Posterior vena cava (tissue), 2 donors: ENCODE results near the gene ARRB2. TPM values are rescaled to one million over a fixed set of nuclear protein-coding genes. Genes with fewer than 3 reads are reported as not detected.

Experiments used
- DNase-seq: peaks from one replicate; pipeline ENCODE4 v3.0.0-alpha.2; 2020; ENCODE audit warnings: low spot score
- intact Hi-C, 2 donors: fragments of 100-400 bp; cut with DNase I; formaldehyde crosslinking; loops; one replicate each; pipeline versions ENCODE4 v1.14.1 to v1.14.2; 2022 to 2023
- total RNA-seq, 2 donors: library from RNA; stranded (reverse); fragmentation: NEBNext Ultra II Directional; extraction: Animal tissue kit (Norgen Biotek cat#: 25700); gene quantifications; one replicate each; pipeline ENCODE4 v1.2.1, GENCODE V29; 2021
- donor health status: DM: yes; HTN: yes; CAD: no.
- donor health status: DM: yes; HTN: yes; CAD: no.

The ARRB2 gene
- total RNA-seq, 2 donors from 2014 or later = 50.7 to 63.8 TPM

- intact Hi-C loops = no loop called here
- no peak for DNase-seq
Measured at GRCh38 chr17:4743898-4744297, 33.5 kb downstream of the ARRB2 start.

GRCh38 chr17:4744999-4745969, 34.9 kb downstream of the ARRB2 start:
- intact Hi-C loops = no loop called here
- DNase-seq = no peak

GRCh38 chr17:4747847-4748246, 37.4 kb downstream of the ARRB2 start:
- intact Hi-C loops = no loop called here
- no peak for DNase-seq

DNA sequence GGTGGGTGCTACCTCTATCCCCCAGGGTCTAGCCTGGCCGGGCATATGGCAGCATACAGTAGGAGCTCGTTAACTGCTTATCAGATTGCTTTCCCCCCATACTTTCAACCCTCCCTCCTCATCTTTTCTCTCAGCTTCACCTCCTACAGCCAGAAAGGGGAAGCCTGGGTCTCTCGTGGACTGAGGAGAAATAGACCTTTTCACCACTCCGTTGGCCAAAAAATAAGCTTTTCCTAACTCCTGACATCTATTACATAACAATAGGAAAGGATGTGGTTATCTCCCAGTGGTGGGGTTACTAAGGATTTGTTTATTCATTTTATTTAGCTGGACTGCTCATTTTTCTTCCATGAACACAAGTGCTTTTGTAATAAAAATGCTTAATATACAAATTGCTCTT, 38.3 kb downstream of the ARRB2 start:
- no peak for DNase-seq
- intact Hi-C loops = no loop called here

- DNase-seq = no peak
- intact Hi-C loops = no loop called here
Measured at GRCh38 chr17:4750606-4751005, 40.2 kb downstream of the ARRB2 start.

GRCh38 chr17:4751932-4752331, 41.5 kb downstream of the ARRB2 start:
- no peak for DNase-seq
- intact Hi-C loops = no loop called here

DNA sequence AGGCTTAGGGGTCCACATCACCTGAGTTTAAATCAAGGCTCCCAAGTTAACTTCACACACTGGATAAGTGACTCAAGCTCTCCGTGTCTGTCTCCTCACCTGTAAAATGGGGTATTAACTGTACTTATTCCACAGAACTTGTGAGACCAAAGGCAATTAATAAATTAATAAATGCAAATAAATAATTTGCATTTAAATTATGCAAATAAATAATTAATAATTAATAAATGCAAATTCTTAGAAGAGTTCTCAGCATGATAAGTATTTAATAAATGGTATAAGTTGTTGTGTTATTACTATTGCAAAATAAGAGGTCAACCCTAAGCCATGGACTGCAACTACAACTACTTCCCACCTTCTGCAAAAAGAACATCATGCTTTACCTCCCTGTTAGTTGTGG, 43.0 kb downstream of the ARRB2 start:
- intact Hi-C loops = no loop called here
- no peak for DNase-seq

- no peak for DNase-seq
- intact Hi-C loops = no loop called here
Measured at GRCh38 chr17:4759776-4760236, 49.4 kb downstream of the ARRB2 start.

DNA sequence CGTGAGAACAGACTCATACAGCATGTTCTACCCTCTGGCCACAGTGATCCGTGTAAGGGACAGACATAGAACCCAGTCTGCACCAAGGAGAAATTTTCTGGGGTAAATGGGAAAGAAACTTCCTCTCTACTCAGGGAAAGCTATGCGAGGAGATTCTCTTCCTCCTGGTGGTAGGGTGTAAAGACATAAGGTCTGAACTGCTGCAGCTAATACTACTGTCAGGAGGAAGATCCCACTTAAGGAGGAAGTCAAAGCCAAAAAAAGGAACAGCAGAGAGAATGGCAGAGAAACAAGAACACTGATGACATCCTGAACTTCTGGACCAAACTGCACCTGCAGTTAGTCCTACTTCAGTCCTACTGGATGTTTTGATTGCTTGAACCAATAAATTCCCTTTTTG, 54.2 kb downstream of the ARRB2 start:
- intact Hi-C loops = no loop called here
- no peak for DNase-seq

- DNase-seq = no peak
- intact Hi-C loops = no loop called here
Measured at GRCh38 chr17:4766201-4766600, 55.8 kb downstream of the ARRB2 start.

- intact Hi-C loops = no loop called here
- DNase-seq = no peak
Measured at GRCh38 chr17:4766723-4767122, 56.3 kb downstream of the ARRB2 start.

DNA sequence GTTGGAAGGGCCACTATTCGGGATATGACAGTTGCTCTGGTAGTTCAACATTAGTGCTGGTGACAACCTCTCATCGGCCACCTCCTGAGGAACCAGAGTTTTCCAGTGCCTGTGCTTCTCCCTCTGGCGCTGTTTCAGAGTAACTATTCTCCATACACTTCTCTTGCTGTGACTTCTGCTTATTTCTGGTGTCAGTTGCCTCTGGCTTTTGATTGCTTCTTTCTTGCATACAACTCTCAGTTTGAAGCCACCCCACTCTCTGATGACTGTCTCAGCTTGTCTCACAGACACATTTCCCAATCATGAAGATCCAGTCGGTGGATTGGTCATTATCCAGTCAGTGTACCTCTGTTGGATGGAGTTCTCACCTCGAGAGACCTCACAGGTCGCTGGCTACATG, 57.9 kb downstream of the ARRB2 start:
- no peak for DNase-seq
- intact Hi-C loops = no loop called here

DNA sequence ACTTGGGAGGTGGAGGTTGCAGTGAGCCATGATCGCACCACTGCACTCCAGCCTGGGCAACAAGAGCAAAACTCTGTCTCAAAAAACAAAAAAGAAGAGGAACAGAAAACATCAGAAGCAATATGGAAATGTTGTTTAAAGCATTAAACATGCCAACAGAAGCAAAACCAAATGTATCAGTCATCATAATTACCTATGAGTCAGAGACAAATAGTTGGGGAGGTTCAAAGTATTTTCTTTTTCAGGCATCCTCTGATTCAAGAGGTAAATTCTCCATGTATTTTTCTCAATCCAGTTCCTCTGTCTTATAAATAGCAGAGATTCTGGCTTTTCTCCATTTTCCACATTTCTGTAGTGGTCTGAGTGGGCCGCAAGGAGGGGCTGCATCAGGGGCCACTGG, 59.2 kb downstream of the ARRB2 start:
- intact Hi-C loops = no loop called here
- no peak for DNase-seq

Other genes starting within 250 kb of the ARRB2 start
- gene SPNS2, start 211.8 kb upstream of the ARRB2 start, total RNA-seq = 10 to 100 TPM; 16.2 to 20.9 TPM
- 10 to 100 TPM; 37.9 to 41.0 TPM for gene MYBBP1A, start 155.2 kb upstream of the ARRB2 start, total RNA-seq
- gene GGT6, start 150.1 kb upstream of the ARRB2 start, total RNA-seq = not detected
- 1 to 10 TPM; 2.0 to 3.0 TPM for gene SMTNL2, start 126.1 kb upstream of the ARRB2 start, total RNA-seq
- gene ALOX15, start 69.0 kb upstream of the ARRB2 start, total RNA-seq = not detected
- gene PELP1, start 6.5 kb upstream of the ARRB2 start, total RNA-seq = 10 to 100 TPM; 33.3 to 37.8 TPM
- gene MED11, start 20.8 kb downstream of the ARRB2 start, total RNA-seq = 10 to 100 TPM in 1 of 2 donors, 1 to 10 TPM in 1; 10.0 to 10.8 TPM
- gene ZMYND15, start 29.2 kb downstream of the ARRB2 start, total RNA-seq = 1 to 10 TPM; 1.1 to 1.2 TPM
- gene CXCL16, start 29.3 kb downstream of the ARRB2 start, total RNA-seq = 10 to 100 TPM; 14.8 to 20.4 TPM
- gene TM4SF5, start 61.3 kb downstream of the ARRB2 start, total RNA-seq = not detected
- 1 to 10 TPM; 2.1 to 3.4 TPM for gene VMO1, start 75.7 kb downstream of the ARRB2 start, total RNA-seq
- not detected for gene GLTPD2, start 78.3 kb downstream of the ARRB2 start, total RNA-seq
- 100 to 1,000 TPM in 1 of 2 donors, 10 to 100 TPM in 1; 87.5 to 103 TPM for gene PSMB6, start 85.5 kb downstream of the ARRB2 start, total RNA-seq
- 10 to 100 TPM; 22.2 to 30.3 TPM for gene PLD2, start 96.5 kb downstream of the ARRB2 start, total RNA-seq
- 10 to 100 TPM; 53.3 to 67.0 TPM for gene MINK1, start 122.7 kb downstream of the ARRB2 start, total RNA-seq
- gene C17orf107, start 188.9 kb downstream of the ARRB2 start, total RNA-seq = 1 to 10 TPM in 1 of 2 donors, under 1 TPM in 1; 1.00 to 1.3 TPM
- 1 to 10 TPM in 1 of 2 donors, under 1 TPM in 1; 0.57 to 1.5 TPM for gene CHRNE, start 192.5 kb downstream of the ARRB2 start, total RNA-seq
- gene GP1BA, start 221.6 kb downstream of the ARRB2 start, total RNA-seq = not detected
- 10 to 100 TPM; 33.0 to 43.7 TPM for gene SLC25A11, start 229.4 kb downstream of the ARRB2 start, total RNA-seq
- 10 to 100 TPM; 62.7 to 77.3 TPM for gene RNF167, start 229.6 kb downstream of the ARRB2 start, total RNA-seq
- gene PFN1, start 237.9 kb downstream of the ARRB2 start, total RNA-seq = 100 to 1,000 TPM; 582 to 588 TPM
- 1 to 10 TPM; 3.2 to 4.3 TPM for gene ENO3, start 240.5 kb downstream of the ARRB2 start, total RNA-seq